Mesenchymal stem cell (in vitro differentiated cells and primary cell): ENCODE results near the gene TMEM134.
A peak's percentile ranks its signal among the peaks of the same experiment; 100 is the strongest.
"Not testable (repeated sequence)": the region's sequence is repeated elsewhere in the genome, so short reads cannot be mapped to it uniquely, and the experiment has no call there.

ENCODE experiments used
- DNase-seq: peaks from one replicate; pipeline ENCODE4 v3.0.0-alpha.2; 2013
- H2AFZ ChIP-seq: one replicate; pipeline ENCODE4 v1.6.1; 2013; ENCODE audit warnings: low read depth, mild to moderate bottlenecking, control low read depth, inconsistent platforms, low read length, moderate library complexity
- H2AK5ac ChIP-seq: 2 replicates; pipeline ENCODE4 v1.6.1; 2013; ENCODE audit warnings: low read length, moderate library complexity, mild to moderate bottlenecking, inconsistent platforms; ENCODE audit not compliant: severe bottlenecking
- H2BK120ac ChIP-seq: one replicate; pipeline ENCODE4 v1.6.1; 2013; ENCODE audit warnings: low read depth, mild to moderate bottlenecking, inconsistent platforms, low read length, moderate library complexity
- H2BK12ac ChIP-seq, 2 experiments: one replicate each; pipeline ENCODE4 v1.6.1; 2013; ENCODE audit warnings: inconsistent platforms in 2 of 2, low read length in 2 of 2, mild to moderate bottlenecking in 2 of 2, moderate library complexity in 2 of 2, control low read depth in 1 of 2
- H2BK15ac ChIP-seq: one replicate; pipeline ENCODE4 v1.6.1; 2013; ENCODE audit warnings: mild to moderate bottlenecking, low read depth, inconsistent platforms; ENCODE audit not compliant: poor library complexity, severe bottlenecking
- H2BK5ac ChIP-seq: 2 replicates; pipeline ENCODE4 v1.6.1; 2013; ENCODE audit warnings: low read depth, mild to moderate bottlenecking, low read length, control low read depth, inconsistent platforms; ENCODE audit not compliant: poor library complexity, severe bottlenecking
- H3K14ac ChIP-seq, 2 experiments: one replicate each; pipeline ENCODE4 v1.6.1; 2013; ENCODE audit warnings: inconsistent platforms in 2 of 2, low read length in 2 of 2, control low read depth in 1 of 2, mild to moderate bottlenecking in 1 of 2, moderate library complexity in 1 of 2
- H3K18ac ChIP-seq, 2 experiments: one replicate each; pipeline ENCODE4 v1.6.1; 2013; ENCODE audit warnings: inconsistent platforms in 2 of 2, low read length in 2 of 2, control low read depth in 1 of 2, low read depth in 1 of 2, mild to moderate bottlenecking in 1 of 2
- H3K23ac ChIP-seq, 2 experiments: one replicate each; pipeline ENCODE4 v1.6.1; 2013; ENCODE audit warnings: inconsistent platforms in 2 of 2, low read length in 2 of 2, mild to moderate bottlenecking in 2 of 2, moderate library complexity in 2 of 2, control low read depth in 1 of 2
- H3K27ac ChIP-seq: 2 replicates; pipeline ENCODE4 v1.5.1; 2013; ENCODE audit warnings: mild to moderate bottlenecking, moderate library complexity, low read length, control low read depth, inconsistent platforms; ENCODE audit not compliant: poor library complexity, severe bottlenecking
- H3K27me3 ChIP-seq, 2 experiments: 2 replicates each; pipeline versions ENCODE4 v1.6.1 to v1.7.0; 2013; ENCODE audit warnings: low read length in 2 of 2, mild to moderate bottlenecking in 2 of 2, moderate library complexity in 2 of 2, control low read depth in 1 of 2, inconsistent platforms in 1 of 2; ENCODE audit not compliant: control insufficient read depth in 1 of 2, insufficient read depth in 1 of 2
- H3K36me3 ChIP-seq, 2 experiments: 2 replicates each; pipeline versions ENCODE4 v1.6.1 to v1.7.0; 2013; ENCODE audit warnings: low read length in 2 of 2, control low read depth in 1 of 2, inconsistent platforms in 1 of 2, low read depth in 1 of 2, mild to moderate bottlenecking in 1 of 2; ENCODE audit not compliant: insufficient read depth in 2 of 2, control insufficient read depth in 1 of 2
- H3K4ac ChIP-seq, 2 experiments: one replicate each; pipeline ENCODE4 v1.6.1; 2013; ENCODE audit warnings: inconsistent platforms in 2 of 2, low read length in 2 of 2, mild to moderate bottlenecking in 2 of 2, moderate library complexity in 2 of 2, control low read depth in 1 of 2, low read depth in 1 of 2
- H3K4me1 ChIP-seq: 2 replicates; pipeline ENCODE4 v1.6.1; 2013; ENCODE audit warnings: low read depth, low read length, control low read depth; ENCODE audit not compliant: control insufficient read depth, insufficient read depth
- H3K4me2 ChIP-seq: 2 replicates; pipeline ENCODE4 v1.6.1; 2013; ENCODE audit warnings: low read length, mild to moderate bottlenecking, inconsistent platforms; ENCODE audit not compliant: poor library complexity, severe bottlenecking
- H3K4me3 ChIP-seq, 2 experiments: 2 replicates each; pipeline versions ENCODE4 v1.5.1 to v1.7.0; 2013; ENCODE audit warnings: low read length in 2 of 2, mild to moderate bottlenecking in 2 of 2, control low read depth in 1 of 2, low read depth in 1 of 2; ENCODE audit not compliant: insufficient read depth in 1 of 2
- H3K79me1 ChIP-seq: replicated peaks from 2 replicates; pipeline ENCODE4 v1.6.1; 2013; ENCODE audit warnings: mild to moderate bottlenecking, control low read depth, low read length, inconsistent platforms; ENCODE audit not compliant: poor library complexity, severe bottlenecking
- H3K9ac ChIP-seq: 2 replicates; pipeline ENCODE4 v1.7.0; 2013; ENCODE audit warnings: mild to moderate bottlenecking, low read length, moderate library complexity
- H3K9me3 ChIP-seq: 2 replicates; pipeline ENCODE4 v1.7.0; 2013; ENCODE audit warnings: mild to moderate bottlenecking, low read length; ENCODE audit not compliant: control insufficient read depth
- H4K8ac ChIP-seq: one replicate; pipeline ENCODE4 v1.6.1; 2013; ENCODE audit warnings: inconsistent platforms, mild to moderate bottlenecking, low read length, moderate library complexity
- H4K91ac ChIP-seq: one replicate; pipeline ENCODE4 v1.6.1; 2013; ENCODE audit warnings: mild to moderate bottlenecking, low read length, inconsistent platforms
- WGBS: methylation state at CpG from one replicate; pipeline ENCODE4 v1.1.7; 2013; ENCODE audit warnings: mixed read lengths; 5-methylcytosine and 5-hydroxymethylcytosine counted together

Gene TMEM134

DNA sequence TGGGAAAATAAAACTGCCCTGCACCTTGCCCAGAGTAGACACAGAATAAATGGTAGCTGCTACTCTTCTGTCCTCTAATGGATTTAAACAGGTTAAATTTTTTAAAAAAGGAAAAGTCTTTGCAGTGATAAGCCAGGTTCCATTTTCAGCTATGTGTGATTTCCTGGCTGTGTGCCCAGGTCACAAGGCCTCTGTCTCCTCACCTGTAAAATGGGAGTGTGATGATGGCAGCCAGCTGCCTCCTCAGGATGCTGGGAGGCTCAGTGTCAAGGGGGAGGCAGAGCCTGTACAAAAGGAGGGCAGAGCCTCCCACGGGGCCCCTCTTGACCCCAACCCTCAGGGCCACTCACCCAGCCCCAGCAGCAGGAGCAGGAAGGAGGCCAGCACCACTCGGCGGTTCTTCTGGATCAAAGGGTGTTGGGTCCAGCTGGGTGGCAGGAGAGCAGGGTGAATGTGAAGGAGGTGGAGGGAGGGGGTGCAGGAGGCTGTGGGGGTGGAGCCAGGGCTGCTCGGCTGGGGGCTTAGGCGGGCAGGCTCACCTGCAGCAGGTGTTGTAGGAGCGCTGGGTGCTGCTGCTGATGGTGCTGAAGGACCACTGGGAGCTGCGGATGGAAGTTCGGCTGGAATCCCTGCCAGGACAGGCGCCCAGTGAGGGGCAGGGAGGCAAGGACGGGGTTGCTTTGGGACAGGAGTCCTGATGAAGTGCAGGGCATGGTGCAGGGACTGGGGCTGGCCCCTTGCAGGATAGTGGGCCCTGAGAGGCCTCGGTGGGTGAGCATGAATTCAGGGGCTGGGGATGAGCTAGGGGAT, 1.9 kb downstream of the TMEM134 start:
- peaks cover 32% of the 10 kb centered on the region for H3K4me1 ChIP-seq

DNA sequence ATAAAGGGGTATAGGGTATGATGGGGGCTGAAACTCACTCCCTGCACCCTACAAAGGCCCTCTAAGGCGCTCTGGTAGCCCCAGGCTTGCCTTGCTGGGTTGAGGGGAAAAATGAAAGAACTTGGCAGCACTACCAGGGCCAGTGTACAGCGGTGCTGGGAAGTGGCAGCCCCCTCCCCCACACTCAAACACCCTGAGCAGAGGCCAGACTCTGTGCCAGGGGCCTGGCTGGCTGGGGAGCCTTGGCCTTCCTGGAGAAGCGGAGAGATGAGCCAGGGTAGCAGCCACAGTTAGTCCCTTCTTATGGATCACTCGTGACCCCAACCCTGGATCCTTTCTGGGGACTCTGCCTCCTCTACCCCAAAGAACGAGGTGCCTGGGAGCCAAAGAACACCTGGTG, 2.7 kb downstream of the TMEM134 start:
- WGBS, result 94% methylated on average over 3 of the region's 5 CpGs

More for the DNA sequence above, 1.9 kb downstream of the TMEM134 start:
- peaks cover 13 to 17% of the 10 kb centered on the region in 2 experiments for H3K36me3 ChIP-seq
- no peak overlapping the region for H3K23ac ChIP-seq
- no peak overlapping the region for H3K27ac ChIP-seq
- H3K27me3 ChIP-seq, result no peaks in the 10 kb centered on the region
- no peak overlapping the region for H3K14ac ChIP-seq
- H2AFZ ChIP-seq, result no peak overlapping the region
- H2AK5ac ChIP-seq, result no peak overlapping the region
- no peaks in the 10 kb centered on the region for H3K9me3 ChIP-seq
- H2BK120ac ChIP-seq, result no peak overlapping the region
- no peak overlapping the region for H2BK5ac ChIP-seq
- no peak overlapping the region for H3K4me2 ChIP-seq
- H4K91ac ChIP-seq, result no peak overlapping the region
- WGBS, result 86% methylated on average over 11 of the region's 11 CpGs
- H3K79me1 ChIP-seq, result peaks cover 17% of the 10 kb centered on the region
- no peak overlapping the region for H2BK12ac ChIP-seq
- H3K4me3 ChIP-seq, result peak overlapping the region in 1 of 2 experiments; percentile 84
- H3K18ac ChIP-seq, result no peak overlapping the region
- peak overlapping the region; percentile 87 for H3K9ac ChIP-seq
- no peak overlapping the region for H2BK15ac ChIP-seq
- DNase-seq, result no peak
- H4K8ac ChIP-seq, result no peak overlapping the region
- H3K4ac ChIP-seq, result no peak overlapping the region

DNA sequence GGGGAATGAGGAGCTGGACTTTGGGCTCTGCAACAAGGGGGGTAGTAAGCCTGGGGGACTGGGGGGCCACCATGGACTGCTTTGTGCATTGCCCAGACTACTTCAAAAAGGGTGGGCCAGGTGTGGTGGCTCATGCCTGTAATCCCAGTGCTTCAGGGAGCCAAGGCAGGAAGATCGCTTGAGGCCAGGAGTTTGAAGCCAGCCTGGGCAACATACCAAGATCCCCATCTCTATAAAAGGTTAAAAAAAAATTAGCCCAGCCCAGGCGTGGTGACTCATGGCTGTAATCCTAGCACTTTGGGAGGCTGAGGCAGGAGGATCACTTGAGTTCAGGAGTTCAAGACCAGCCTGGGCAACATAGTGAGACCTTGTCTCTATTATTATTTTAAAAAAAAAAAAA, 3.5 kb downstream of the TMEM134 start:
- DNase-seq, H4K91ac ChIP-seq, H4K8ac ChIP-seq, H3K23ac ChIP-seq, H2BK12ac ChIP-seq, H3K18ac ChIP-seq, H3K14ac ChIP-seq, H2BK5ac ChIP-seq, H3K27me3 ChIP-seq, H2BK15ac ChIP-seq, H2AFZ ChIP-seq, H3K9ac ChIP-seq, H3K4ac ChIP-seq, H3K4me3 ChIP-seq, H3K9me3 ChIP-seq, H2BK120ac ChIP-seq: not testable (repeated sequence)
- peak overlapping the region; percentile 64 for H3K4me2 ChIP-seq
- peak overlapping the region; percentile 24 for H3K27ac ChIP-seq
- peaks cover 17% of the 10 kb centered on the region for H3K79me1 ChIP-seq
- H2AK5ac ChIP-seq, result peak overlapping the region; percentile 87
- peaks cover 13 to 17% of the 10 kb centered on the region in 2 experiments for H3K36me3 ChIP-seq
- peaks cover 32% of the 10 kb centered on the region for H3K4me1 ChIP-seq
- WGBS, result 100% methylated on average over 1 of the region's 2 CpGs

More for the DNA sequence above, 2.7 kb downstream of the TMEM134 start:
- H2BK15ac ChIP-seq, result no peak overlapping the region
- no peak overlapping the region for H3K9ac ChIP-seq
- no peaks in the 10 kb centered on the region for H3K27me3 ChIP-seq
- H3K9me3 ChIP-seq, result no peaks in the 10 kb centered on the region
- H4K91ac ChIP-seq, result no peak overlapping the region
- H3K27ac ChIP-seq, result no peak overlapping the region
- H3K4me1 ChIP-seq, result peaks cover 32% of the 10 kb centered on the region
- H3K79me1 ChIP-seq, result peaks cover 17% of the 10 kb centered on the region
- no peak overlapping the region for H3K4ac ChIP-seq
- H4K8ac ChIP-seq, result no peak overlapping the region
- no peak overlapping the region for H2AK5ac ChIP-seq
- H3K18ac ChIP-seq, result no peak overlapping the region
- H2AFZ ChIP-seq, result no peak overlapping the region
- H3K4me3 ChIP-seq, result no peak overlapping the region
- peak overlapping the region in 1 of 2 experiments; percentile 25 for H2BK12ac ChIP-seq
- no peak overlapping the region for H2BK120ac ChIP-seq
- H3K14ac ChIP-seq, result no peak overlapping the region
- peaks cover 13 to 17% of the 10 kb centered on the region in 2 experiments for H3K36me3 ChIP-seq
- no peak overlapping the region for H2BK5ac ChIP-seq
- no peak overlapping the region for H3K4me2 ChIP-seq
- no peak for DNase-seq
- no peak overlapping the region for H3K23ac ChIP-seq

DNA sequence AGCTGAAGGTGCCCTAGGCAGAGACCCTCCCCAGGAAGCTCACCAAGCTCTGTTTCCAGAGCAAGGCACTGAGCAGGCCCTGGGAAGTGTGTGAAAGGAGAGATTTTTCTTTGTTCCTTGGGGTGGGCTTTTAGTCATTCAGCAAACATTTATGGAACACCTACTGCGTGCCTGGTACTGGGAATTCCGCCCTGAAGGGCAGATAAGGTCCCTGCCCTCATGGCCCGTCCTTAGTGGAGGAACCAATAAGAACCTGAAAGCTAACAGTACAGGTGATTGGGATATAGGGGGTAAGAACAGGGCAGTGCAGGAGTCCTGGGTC, 3.9 kb downstream of the TMEM134 start:
- H3K4me3 ChIP-seq, result peak overlapping the region; percentile 65
- H2AFZ ChIP-seq, result peak overlapping the region; percentile 36
- whole genome bisulfite sequencing, result 79% methylated on average over 3 of the region's 3 CpGs
- peak overlapping the region in 1 of 2 experiments; percentile 80 for H2BK12ac ChIP-seq
- H3K27me3 ChIP-seq, result no peaks in the 10 kb centered on the region
- H4K8ac ChIP-seq, result no peak overlapping the region
- peak overlapping the region in 1 of 2 experiments; percentile 94 for H3K18ac ChIP-seq
- H3K4me2 ChIP-seq, result peak overlapping the region; percentile 64
- peaks cover 13 to 17% of the 10 kb centered on the region in 2 experiments for H3K36me3 ChIP-seq
- H3K4ac ChIP-seq, result peak overlapping the region in 1 of 2 experiments; percentile 77
- H3K27ac ChIP-seq, result peak overlapping the region; percentile 24
- H3K23ac ChIP-seq, result no peak overlapping the region
- no peak overlapping the region for H2BK15ac ChIP-seq
- H2BK5ac ChIP-seq, result no peak overlapping the region
- H2AK5ac ChIP-seq, result peak overlapping the region; percentile 87
- no peak overlapping the region for H3K9ac ChIP-seq
- H3K79me1 ChIP-seq, result peaks cover 17% of the 10 kb centered on the region
- no peak overlapping the region for H2BK120ac ChIP-seq
- H4K91ac ChIP-seq, result peak overlapping the region; percentile 9
- peak; percentile 4 for DNase-seq
- H3K4me1 ChIP-seq, result peaks cover 32% of the 10 kb centered on the region
- H3K9me3 ChIP-seq, result no peaks in the 10 kb centered on the region
- no peak overlapping the region for H3K14ac ChIP-seq
